Cardiac septum (tissue), 1 donor: Measurements from ENCODE around the gene HIC2. TPM values are rescaled to one million over a fixed set of nuclear protein-coding genes. Genes with fewer than 3 reads are reported as not detected.
"Not testable (repeated sequence)": the region's sequence is repeated elsewhere in the genome, so short reads cannot be mapped to it uniquely, and the experiment has no call there.

Experiments
- DNase-seq: peaks from one replicate; pipeline ENCODE4 v3.0.0-alpha.2; 2020; ENCODE audit warnings: low spot score
- intact Hi-C: fragments of 100-400 bp; cut with DNase I; formaldehyde crosslinking; loops from one replicate; pipeline ENCODE4 v1.14.0; 2022
- total RNA-seq: library from RNA; stranded (reverse); fragmentation: NEBNext Ultra II Directional; extraction: Animal tissue kit (Norgen Biotek cat#: 25700); gene quantifications from one replicate; pipeline ENCODE4 v1.2.1, GENCODE V29; 2021
- donor health status: DM: no; HTN: no; CAD: no.

Gene HIC2
- total RNA-seq, 1 donor from 2014 or later, result 1.9 TPM

DNA sequence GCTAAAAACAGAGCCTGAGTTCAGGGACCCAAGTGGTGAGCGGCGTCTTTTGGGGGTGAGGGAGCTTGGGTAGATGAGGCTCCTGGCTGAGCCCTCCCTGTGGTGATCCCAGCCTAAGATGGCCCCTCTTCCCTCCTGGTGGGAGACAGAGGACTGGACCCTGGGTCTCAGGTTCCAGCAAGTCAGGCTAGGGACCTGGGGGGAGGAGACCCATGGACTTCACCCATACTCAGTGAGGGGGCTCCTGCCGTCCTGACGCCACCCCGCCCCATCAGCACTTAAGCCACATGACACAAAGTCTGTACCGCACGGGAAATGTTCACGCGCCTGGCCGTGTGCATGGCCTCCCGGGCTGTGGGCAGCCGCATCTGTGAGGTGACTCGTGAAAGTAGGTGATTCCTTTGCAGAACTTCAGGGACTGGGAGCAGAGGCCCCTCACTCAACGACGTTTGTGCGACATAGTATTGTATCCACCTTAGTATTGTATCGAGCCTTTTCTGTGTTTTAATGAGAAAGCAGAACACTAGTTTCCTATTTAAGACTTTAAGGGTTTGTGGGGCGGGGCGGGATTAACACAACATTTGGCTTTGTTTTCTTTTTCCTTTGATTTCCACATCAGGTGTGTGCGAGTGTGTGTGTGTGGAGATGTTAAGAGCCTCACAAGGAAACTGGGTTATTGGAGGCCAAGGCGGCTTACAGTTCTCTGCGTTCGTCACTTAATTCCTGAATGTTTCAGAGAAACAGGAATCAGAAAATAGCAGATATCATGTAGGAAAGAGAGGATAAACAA, 31.7 kb downstream of the HIC2 start:
- DNase-seq, result no peak
- intact Hi-C loops, result no loop called here

- DNase-seq, result no peak
- intact Hi-C loops, result no loop called here
These were observed 32.6 kb downstream of the HIC2 start for GRCh38 chr22:21449531-21450319.

DNA sequence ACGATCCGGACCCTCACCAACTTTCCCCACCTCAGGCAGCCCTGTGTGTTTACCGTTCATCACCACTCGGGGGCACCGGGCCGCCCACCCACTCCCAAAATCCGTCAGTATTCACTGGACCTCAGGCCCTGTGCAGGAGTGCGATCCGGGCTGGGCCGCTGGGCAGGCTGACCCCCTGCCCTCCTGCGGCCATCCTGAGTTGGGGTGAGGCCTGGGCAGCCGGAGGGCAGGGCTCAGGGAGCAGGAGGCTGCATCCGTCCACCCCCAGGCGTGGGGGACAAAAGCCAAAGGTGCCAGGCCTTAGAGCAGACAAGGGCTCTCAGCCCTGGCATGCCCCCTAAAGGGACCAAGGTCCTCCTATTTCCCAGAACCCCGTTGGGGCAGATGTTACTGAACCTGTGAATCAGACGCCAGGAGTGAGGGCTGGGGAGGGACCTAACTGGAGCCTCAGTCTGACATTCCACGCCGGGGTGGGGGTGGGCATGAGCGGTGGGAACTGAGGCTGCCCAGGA, 33.2 kb downstream of the HIC2 start:
- DNase-seq, result no peak

GRCh38 chr22:21450858-21451353, 33.7 kb downstream of the HIC2 start:
- intact Hi-C loops, result no loop called here
- no peak for DNase-seq

More for the DNA sequence above, 33.2 kb downstream of the HIC2 start:
- intact Hi-C loops, result no loop called here

- intact Hi-C loops, result no loop called here
- DNase-seq, result no peak
These were observed 34.7 kb downstream of the HIC2 start for GRCh38 chr22:21451545-21452520.

- DNase-seq, intact Hi-C loops: not testable (repeated sequence)
These were observed 35.5 kb downstream of the HIC2 start for GRCh38 chr22:21452666-21453065.

DNA sequence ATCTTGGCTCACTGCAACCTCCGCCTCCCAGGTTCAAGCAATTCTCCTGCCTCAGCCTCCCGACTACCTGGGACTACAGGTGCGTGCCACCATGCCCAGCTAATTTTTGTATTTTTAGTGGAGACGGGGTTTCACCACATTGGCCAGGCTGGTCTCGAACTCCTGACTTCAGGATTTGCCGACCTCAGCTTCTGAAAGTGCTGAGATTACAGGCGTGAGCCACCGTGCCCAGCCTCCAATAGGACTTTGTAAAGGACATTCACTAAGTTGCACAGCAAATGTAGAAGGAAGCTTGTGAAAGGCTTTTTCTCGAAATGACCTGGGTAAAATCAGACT, 37.8 kb downstream of the HIC2 start:
- intact Hi-C loops, DNase-seq: not testable (repeated sequence)

- DNase-seq, result no peak
- intact Hi-C loops, result no loop called here
These were observed 38.3 kb downstream of the HIC2 start for GRCh38 chr22:21455334-21456089.

DNA sequence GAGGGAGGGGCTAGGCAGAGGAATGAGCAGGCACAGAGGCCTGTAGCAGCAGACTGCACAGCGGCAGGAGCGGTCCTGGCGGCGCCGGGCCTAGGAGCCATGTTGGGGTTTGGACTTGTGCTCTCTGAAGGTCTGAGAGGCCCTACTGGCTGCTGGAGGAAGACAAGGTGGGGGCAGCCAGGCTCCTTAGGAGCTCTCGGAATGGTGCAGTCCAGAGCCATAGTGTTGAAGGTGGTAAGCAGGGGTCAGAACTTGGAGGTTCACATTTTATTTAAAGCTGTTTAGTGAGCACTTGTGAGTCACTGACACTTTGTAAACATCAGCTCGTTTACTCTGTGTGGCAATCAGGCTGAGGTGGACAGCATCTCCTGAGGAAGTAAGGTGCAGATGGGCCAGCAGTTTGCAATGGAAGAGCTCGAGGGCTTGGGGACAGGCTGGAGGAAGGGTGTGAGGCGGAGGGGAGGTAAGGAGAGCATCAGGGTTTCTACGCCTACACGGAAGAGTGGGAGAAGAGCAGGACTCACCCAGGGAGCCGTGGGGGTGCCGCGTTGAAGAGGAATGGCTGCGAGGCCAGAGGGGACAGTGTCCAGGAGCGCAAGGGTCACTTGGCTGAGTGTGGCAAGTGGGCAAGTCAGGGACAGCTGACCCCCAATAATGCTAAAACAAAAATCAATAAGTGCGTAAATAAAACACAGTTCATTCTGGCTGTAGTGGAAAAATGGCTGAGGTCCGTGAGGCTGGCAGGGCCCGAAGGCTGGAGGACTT, 40.0 kb downstream of the HIC2 start:
- intact Hi-C loops, result no loop called here
- no peak for DNase-seq

GRCh38 chr22:21462672-21463071, 45.5 kb downstream of the HIC2 start:
- DNase-seq, intact Hi-C loops: not testable (repeated sequence)

- not testable (repeated sequence) for DNase-seq
These were observed 50.4 kb downstream of the HIC2 start, which contains the start of gene TMEM191C for GRCh38 chr22:21467337-21468193. TMEM191C (plus strand) TSS chr22:21467387; CDS start chr22:21467460, 73 bp downstream.

DNA sequence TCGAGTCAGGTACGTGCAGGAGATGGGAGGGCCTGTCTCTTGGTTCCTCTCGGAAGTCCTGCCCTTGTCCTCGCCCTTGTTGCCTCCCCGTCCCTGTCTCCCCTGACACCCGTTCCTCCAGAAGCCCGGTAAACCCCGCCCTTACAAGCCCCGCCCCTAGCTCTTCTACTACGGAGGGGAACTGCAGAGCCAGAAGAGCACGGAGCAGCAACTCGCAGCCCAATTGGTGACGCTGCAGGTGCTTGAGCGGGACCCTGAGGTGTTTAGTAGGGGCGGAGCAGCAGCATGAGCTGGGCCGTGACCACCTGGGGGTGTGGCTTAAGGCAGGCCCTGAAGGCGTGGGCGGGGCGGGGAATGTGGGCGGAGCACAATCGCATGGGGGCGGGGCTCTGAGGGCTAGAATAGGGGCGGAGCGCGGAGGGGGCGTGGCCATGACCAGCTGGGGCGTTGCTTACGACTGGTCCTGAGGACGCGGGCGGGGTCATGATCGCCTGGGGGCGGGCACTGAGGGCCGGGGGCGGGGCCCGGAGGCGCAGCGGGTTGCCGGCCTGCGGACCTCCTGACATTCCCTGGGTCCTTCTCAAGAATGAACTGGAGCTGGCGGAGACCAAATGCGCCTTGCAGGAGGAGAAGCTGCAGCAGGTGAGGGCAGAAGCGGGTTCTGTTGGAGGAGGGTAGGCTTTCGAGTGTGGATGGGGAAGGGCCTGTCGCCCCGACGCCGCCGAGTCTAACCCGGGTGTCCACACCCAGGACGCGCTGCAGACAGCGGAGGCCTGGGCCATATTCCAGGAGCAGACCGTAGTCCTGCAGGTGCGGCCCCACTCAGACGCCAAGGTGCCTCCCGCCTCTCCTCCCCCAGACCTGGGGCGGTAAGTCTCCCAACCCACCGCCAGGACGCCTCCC, 51.3 kb downstream of the HIC2 start:
- peak; percentile 95 for DNase-seq
- intact Hi-C loops, result not testable (repeated sequence)

More at GRCh38 chr22:21467337-21468193, 50.4 kb downstream of the HIC2 start, which contains the start of gene TMEM191C:
- intact Hi-C loops, result not testable (repeated sequence)

DNA sequence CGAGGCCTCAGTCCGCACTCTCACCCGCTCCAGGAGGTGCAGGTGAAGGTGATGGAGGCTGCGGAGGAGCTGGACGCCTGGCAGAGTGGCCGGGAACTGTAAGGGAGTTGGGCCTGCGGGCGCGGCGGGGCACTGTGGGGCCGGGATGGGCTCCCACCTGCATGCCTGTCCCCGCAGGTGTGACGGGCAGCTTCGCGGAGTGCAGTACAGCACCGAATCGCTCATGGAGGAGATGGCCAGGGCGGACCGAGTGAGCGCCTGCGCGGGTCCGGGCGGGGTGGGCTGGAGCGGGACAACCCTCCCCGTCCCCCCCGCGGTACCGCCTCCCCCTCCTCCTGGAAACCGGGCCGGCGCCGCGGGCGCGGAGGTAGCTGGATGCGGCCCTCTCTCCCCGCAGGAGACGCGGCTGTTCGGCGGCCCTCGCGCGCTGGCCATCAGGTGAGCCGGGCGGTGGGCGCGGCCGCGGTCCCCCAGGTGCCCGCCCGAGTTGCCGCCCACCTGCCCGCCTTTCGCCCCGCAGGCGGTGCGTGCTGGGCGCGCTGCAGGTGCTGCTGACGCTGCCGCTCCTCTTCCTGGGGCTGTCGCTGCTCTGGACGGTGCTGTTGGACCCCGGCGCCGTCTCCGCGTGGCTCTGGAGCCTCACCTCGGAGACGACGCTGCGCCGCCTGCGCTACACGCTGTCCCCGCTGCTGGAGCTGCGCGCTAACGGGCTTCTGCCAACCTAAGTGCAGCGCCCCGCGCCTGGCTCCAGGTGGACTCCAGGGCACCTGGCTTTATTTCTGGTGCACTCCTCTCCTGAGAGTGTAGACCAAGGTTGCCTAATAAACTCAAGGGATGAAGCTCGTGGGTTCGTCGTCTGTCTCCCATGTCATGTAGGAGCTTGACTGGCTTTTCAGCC, 52.2 kb downstream of the HIC2 start:
- DNase-seq, intact Hi-C loops: not testable (repeated sequence)

- DNase-seq, intact Hi-C loops: not testable (repeated sequence)
These were observed 55.8 kb downstream of the HIC2 start for GRCh38 chr22:21472984-21473383.

DNA sequence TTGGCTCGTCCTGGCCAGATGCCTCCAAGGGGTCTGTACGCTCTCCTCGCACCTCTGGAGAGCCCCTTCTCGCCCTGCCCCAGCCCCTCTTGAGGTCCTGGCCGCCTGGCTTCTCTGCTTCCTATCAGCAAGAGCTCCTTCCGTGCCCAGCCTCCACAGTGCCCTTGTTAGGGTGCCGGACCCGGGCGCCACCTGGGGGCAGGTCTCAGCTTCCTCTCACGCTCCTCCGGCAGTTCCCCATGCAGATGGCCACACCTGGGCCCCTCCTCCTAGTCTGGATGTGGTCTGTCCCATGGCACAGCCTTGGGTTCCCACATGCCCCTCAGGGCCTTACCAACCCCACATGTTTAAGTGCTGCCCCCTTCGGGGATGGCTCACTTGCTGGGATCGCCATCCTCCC, 56.5 kb downstream of the HIC2 start:
- intact Hi-C loops, DNase-seq: not testable (repeated sequence)
